ENCODE measurements around the gene OTX2. TPM values are rescaled to one million over a fixed set of nuclear protein-coding genes. Genes with fewer than 3 reads are reported as not detected.

OTX2 gene
- total RNA-seq, 1 experiment from 2014 or later = not detected

GRCh38 chr14:56814969-56815700, 4.9 kb upstream of the OTX2 start:
- in situ Hi-C loops (cut with HindIII; ENCODE audit: low pct_unique_long_range_greater_than_20kb, low sequenced_read_pairs) = no loop called here
- DNase-seq (ENCODE audit: low read depth, low spot score) = no peak

GRCh38 chr14:56814519-56814959, 4.3 kb upstream of the OTX2 start:
- in situ Hi-C loops (cut with HindIII; ENCODE audit: low pct_unique_long_range_greater_than_20kb, low sequenced_read_pairs) = no loop called here
- DNase-seq (ENCODE audit: low read depth, low spot score) = no peak

GRCh38 chr14:56813143-56813551, 2.9 kb upstream of the OTX2 start:
- no peak for DNase-seq (ENCODE audit: low read depth, low spot score)
- in situ Hi-C loops (cut with HindIII; ENCODE audit: low pct_unique_long_range_greater_than_20kb, low sequenced_read_pairs) = no loop called here

DNA sequence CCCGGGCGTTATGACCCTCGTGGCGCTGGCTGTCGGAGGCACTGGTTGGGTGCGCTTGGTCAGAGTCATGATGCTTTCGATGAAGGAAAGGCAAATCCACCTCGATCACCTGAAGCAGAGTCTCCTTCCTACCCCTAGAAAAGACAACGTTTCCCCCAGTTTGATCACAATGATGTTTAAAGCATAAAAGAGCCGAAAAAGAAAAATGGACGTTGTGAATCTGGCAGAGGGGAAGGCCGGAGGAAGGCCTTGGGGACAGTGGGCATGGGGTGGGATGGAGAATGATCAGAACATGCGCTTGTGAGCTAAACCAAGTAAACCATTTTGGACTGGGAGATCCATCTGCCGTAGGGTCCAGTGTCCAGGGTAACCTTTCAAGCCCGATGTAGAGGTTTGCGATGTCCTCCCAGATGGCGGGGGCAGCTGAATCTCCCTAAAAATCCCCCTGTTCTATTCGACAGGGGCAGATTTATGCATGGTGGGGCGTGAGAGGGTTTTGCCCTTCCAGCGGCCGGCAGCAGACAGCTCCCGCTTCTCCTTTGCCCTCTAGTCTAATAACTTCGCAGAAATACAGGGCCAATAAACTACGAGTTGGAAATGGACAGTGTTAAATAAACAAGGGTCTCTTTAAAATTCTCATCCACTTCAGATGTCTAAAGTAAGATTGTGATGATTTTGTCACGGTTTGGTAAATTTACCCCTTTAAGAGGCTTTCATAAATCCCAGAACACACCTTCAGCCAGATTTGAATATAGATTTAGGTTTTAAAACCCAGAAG, 2.3 kb upstream of the OTX2 start:
- no peak for DNase-seq (ENCODE audit: low read depth, low spot score)
- in situ Hi-C loops (cut with HindIII; ENCODE audit: low pct_unique_long_range_greater_than_20kb, low sequenced_read_pairs) = no loop called here

- no peak for DNase-seq (ENCODE audit: low read depth, low spot score)
- in situ Hi-C loops (cut with HindIII; ENCODE audit: low pct_unique_long_range_greater_than_20kb, low sequenced_read_pairs) = no loop called here
Measured at GRCh38 chr14:56811593-56812363, 1.5 kb upstream of the OTX2 start.

DNA sequence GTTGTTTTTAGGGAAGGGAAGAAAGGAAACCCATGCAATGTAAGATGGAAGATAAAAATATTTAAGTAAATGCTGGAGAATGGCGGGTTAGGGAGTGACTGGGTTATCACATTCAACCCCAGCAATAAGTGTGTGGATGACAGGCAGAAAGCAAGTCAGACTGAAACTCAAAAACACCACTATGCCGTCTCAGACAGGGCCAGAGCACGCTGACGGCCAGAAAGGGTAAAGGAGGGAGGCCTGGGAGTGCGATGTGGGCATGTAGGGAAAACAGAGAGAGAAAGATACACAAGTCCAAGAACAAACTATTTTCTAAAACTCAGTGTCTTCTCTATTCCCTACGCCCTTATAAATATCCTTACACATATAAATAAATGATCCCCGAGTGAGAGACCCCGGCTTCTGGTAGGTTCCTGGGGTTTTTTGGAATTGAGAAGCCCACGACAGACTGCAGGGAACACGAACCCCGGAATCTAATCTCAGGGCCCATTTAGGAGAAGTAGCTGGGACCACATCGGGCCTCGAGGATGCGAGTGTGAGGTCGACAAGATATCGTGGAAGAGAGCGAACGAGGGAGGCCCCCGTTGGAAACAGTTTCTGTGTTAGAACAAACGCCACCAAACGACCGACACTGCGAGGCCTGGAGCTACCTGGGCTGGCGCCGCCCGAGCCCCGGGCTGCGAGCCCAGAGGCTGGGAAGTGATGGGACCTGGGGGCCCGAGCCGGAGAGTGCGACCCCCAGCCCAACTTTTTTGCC, 735 bp upstream of the OTX2 start:
- in situ Hi-C loops (cut with HindIII; ENCODE audit: low pct_unique_long_range_greater_than_20kb, low sequenced_read_pairs) = no loop called here
- no peak for DNase-seq (ENCODE audit: low read depth, low spot score)

GRCh38 chr14:56809270-56810146, 771 bp downstream of the OTX2 start:
- no peak for DNase-seq (ENCODE audit: low read depth, low spot score)
- in situ Hi-C loops (cut with HindIII; ENCODE audit: low pct_unique_long_range_greater_than_20kb, low sequenced_read_pairs) = no loop called here

GRCh38 chr14:56808383-56809269, 1.7 kb downstream of the OTX2 start:
- in situ Hi-C loops (cut with HindIII; ENCODE audit: low pct_unique_long_range_greater_than_20kb, low sequenced_read_pairs) = no loop called here
- DNase-seq (ENCODE audit: low read depth, low spot score) = no peak

DNA sequence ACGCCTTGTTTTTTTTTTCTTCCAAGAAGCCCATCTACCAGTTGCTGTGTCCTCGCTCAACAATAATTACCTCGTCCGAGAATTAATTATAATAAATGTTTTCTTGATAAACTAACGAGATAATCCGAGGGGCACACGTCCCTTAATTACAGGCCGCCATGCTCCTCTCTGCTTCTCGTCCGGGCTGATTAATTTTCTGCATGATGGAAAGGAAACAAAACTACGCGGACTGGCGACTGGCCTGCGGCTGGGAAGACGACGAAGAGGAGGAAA, 2.2 kb downstream of the OTX2 start:
- DNase-seq (ENCODE audit: low read depth, low spot score) = no peak
- in situ Hi-C loops (cut with HindIII; ENCODE audit: low pct_unique_long_range_greater_than_20kb, low sequenced_read_pairs) = no loop called here

- in situ Hi-C loops (cut with HindIII; ENCODE audit: low pct_unique_long_range_greater_than_20kb, low sequenced_read_pairs) = no loop called here
Measured at GRCh38 chr14:56807386-56808109, 2.7 kb downstream of the OTX2 start.

DNA sequence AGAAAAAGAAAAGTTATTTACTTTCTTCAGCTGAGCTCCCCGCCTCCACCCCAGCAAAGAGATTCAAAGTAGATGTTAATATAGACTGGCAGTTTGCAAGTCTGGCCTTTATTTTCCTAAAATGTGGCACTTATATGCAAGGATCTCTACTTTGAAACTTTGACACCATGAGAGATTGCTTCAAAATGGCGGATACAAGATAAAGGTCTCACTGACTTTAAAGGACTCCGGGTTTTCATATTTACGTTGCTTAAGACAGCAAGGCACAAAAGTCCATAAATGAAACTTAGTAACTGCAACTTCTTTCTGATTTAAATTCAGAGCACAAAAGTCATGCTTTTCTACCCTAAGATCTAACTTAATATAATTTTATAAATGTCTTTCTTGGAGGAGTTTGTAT, 3.5 kb downstream of the OTX2 start:
- in situ Hi-C loops (cut with HindIII; ENCODE audit: low pct_unique_long_range_greater_than_20kb, low sequenced_read_pairs) = no loop called here
- no peak for DNase-seq (ENCODE audit: low read depth, low spot score)

More at GRCh38 chr14:56807386-56808109, 2.7 kb downstream of the OTX2 start:
- DNase-seq (ENCODE audit: low read depth, low spot score) = no peak

- no peak for DNase-seq (ENCODE audit: low read depth, low spot score)
- in situ Hi-C loops (cut with HindIII; ENCODE audit: low pct_unique_long_range_greater_than_20kb, low sequenced_read_pairs) = no loop called here
Measured at GRCh38 chr14:56805992-56806727, 4.1 kb downstream of the OTX2 start.

GRCh38 chr14:56805201-56805991, 4.9 kb downstream of the OTX2 start:
- in situ Hi-C loops (cut with HindIII; ENCODE audit: low pct_unique_long_range_greater_than_20kb, low sequenced_read_pairs) = no loop called here
- DNase-seq (ENCODE audit: low read depth, low spot score) = no peak

DNA sequence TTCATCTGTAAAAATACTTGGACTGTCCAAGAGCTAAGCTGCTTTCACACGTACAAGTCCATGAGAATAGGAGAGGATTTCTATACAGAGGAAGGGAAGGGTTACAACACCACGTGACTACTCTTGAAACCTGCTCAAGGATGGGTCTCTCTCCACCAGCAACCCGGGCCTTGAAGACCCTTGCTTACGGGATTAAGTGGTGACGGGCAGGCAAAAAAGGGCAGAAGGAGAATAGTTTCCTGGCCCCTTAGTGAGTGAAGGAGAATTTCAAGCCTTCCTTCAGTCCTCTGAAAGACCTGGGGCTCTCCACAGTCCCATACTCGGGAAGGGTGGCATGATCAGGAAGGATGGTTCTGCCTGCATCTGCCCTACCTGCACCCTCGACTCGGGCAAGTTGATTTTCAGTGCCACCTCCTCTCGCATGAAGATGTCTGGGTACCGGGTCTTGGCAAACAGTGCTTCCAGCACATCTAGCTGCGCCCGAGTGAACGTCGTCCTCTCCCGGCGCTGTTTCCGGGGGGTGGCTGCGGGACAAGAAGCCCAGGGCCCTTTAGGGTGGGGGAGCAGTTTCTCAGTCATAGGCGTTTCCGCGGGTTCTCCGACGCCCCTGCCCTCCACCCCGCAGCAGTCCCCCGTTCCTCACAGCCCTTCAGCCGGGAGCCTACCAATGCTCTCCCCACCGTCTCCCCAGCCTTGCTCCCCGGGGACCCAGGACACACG, 6.3 kb downstream of the OTX2 start:
- in situ Hi-C loops (cut with HindIII; ENCODE audit: low pct_unique_long_range_greater_than_20kb, low sequenced_read_pairs) = no loop called here
- DNase-seq (ENCODE audit: low read depth, low spot score) = no peak

Measured in SK-MEL-5 (cell line).